Trophoblast cell (in vitro differentiated cells and primary cell): Measurements from ENCODE around the gene RABAC1. TPM values are rescaled to one million over a fixed set of nuclear protein-coding genes. Genes with fewer than 3 reads are reported as not detected.

Source experiments
- DNase-seq, 2 donors: peaks; one replicate each; pipeline ENCODE4 v3.0.0-alpha.2; 2016
- H2AFZ ChIP-seq: 2 replicates; pipeline ENCODE4 v1.6.1; 2013; ENCODE audit warnings: low read length, moderate library complexity, mild to moderate bottlenecking; ENCODE audit not compliant: insufficient read depth, poor library complexity
- H2AK5ac ChIP-seq: 2 replicates; pipeline ENCODE4 v1.6.1; 2013; ENCODE audit warnings: mild to moderate bottlenecking, low read length
- H2BK120ac ChIP-seq: 2 replicates; pipeline ENCODE4 v1.6.1; 2013; ENCODE audit warnings: low read length, mild to moderate bottlenecking, moderate library complexity; ENCODE audit not compliant: insufficient read depth, poor library complexity
- H2BK12ac ChIP-seq: 2 replicates; pipeline ENCODE4 v1.6.1; 2013; ENCODE audit warnings: mild to moderate bottlenecking, low read length, moderate library complexity
- H2BK5ac ChIP-seq: 2 replicates; pipeline ENCODE4 v1.6.1; 2013; ENCODE audit warnings: low read length, low read depth, moderate library complexity, mild to moderate bottlenecking; ENCODE audit not compliant: poor library complexity
- H3K14ac ChIP-seq: 2 replicates; pipeline ENCODE4 v1.6.1; 2013; ENCODE audit warnings: mild to moderate bottlenecking, low read length
- H3K18ac ChIP-seq: 2 replicates; pipeline ENCODE4 v1.6.1; 2013; ENCODE audit warnings: mild to moderate bottlenecking, low read length
- H3K23ac ChIP-seq: 2 replicates; pipeline ENCODE4 v1.6.1; 2013; ENCODE audit warnings: low read length
- H3K27ac ChIP-seq: 2 replicates; pipeline ENCODE4 v1.5.1; 2013; ENCODE audit warnings: low read depth, mild to moderate bottlenecking, inconsistent platforms, low read length, moderate library complexity
- H3K27me3 ChIP-seq: 2 replicates; pipeline ENCODE4 v1.6.1; 2013; ENCODE audit warnings: inconsistent platforms, mild to moderate bottlenecking, low read length, moderate library complexity; ENCODE audit not compliant: insufficient read depth
- H3K36me3 ChIP-seq, 2 experiments: 1 replicate in 1 of 2; 2 replicates in 1 of 2; pipeline ENCODE4 v1.6.1; 2013; ENCODE audit warnings: low read length in 2 of 2, mild to moderate bottlenecking in 2 of 2, moderate library complexity in 1 of 2; ENCODE audit not compliant: insufficient read depth in 2 of 2, control insufficient read depth in 1 of 2
- H3K4ac ChIP-seq: 2 replicates; pipeline ENCODE4 v1.6.1; 2013; ENCODE audit warnings: low read depth, mild to moderate bottlenecking, low read length, moderate library complexity
- H3K4me1 ChIP-seq, 2 experiments: 1 replicate in 1 of 2; 2 replicates in 1 of 2; pipeline ENCODE4 v1.6.1; 2013; ENCODE audit warnings: low read length in 2 of 2, mild to moderate bottlenecking in 2 of 2, moderate library complexity in 1 of 2; ENCODE audit not compliant: insufficient read depth in 2 of 2, control insufficient read depth in 1 of 2
- H3K4me2 ChIP-seq: 2 replicates; pipeline ENCODE4 v1.6.1; 2013; ENCODE audit warnings: inconsistent platforms, mild to moderate bottlenecking, low read length, moderate library complexity
- H3K4me3 ChIP-seq: 2 replicates; pipeline ENCODE4 v1.5.1; 2013; ENCODE audit warnings: mild to moderate bottlenecking, low read depth, low read length, inconsistent platforms
- H3K79me1 ChIP-seq: one replicate; pipeline ENCODE4 v1.6.1; 2013; ENCODE audit warnings: low read length
- H3K79me2 ChIP-seq: 2 replicates; pipeline ENCODE4 v1.6.1; 2013; ENCODE audit warnings: low read length, mild to moderate bottlenecking; ENCODE audit not compliant: control insufficient read depth, insufficient read depth, poor library complexity
- H3K9ac ChIP-seq: 2 replicates; pipeline ENCODE4 v1.6.1; 2013; ENCODE audit warnings: mild to moderate bottlenecking, low read length
- H3K9me3 ChIP-seq: 2 replicates; pipeline ENCODE4 v1.6.1; 2013; ENCODE audit warnings: low read depth, mild to moderate bottlenecking, control low read depth, inconsistent platforms, low read length; ENCODE audit not compliant: insufficient read depth
- H4K12ac ChIP-seq: 2 replicates; pipeline ENCODE4 v1.6.1; 2013; ENCODE audit warnings: low read depth, mild to moderate bottlenecking, low read length, moderate library complexity
- H4K8ac ChIP-seq: 2 replicates; pipeline ENCODE4 v1.6.1; 2013; ENCODE audit warnings: low read depth, mild to moderate bottlenecking, low read length, moderate library complexity
- H4K91ac ChIP-seq: one replicate; pipeline ENCODE4 v1.6.1; 2013; ENCODE audit warnings: low read depth, mild to moderate bottlenecking, low read length, moderate library complexity
- WGBS: extraction: QIAGEN DNeasy Blood & Tissue Kit; methylation state at CpG from one replicate; pipeline ENCODE4 v1.1.7; 2013; ENCODE audit warnings: missing lambda C conversion rate; ENCODE audit not compliant: insufficient read length, insufficient coverage; ENCODE audit errors: extremely low coverage; 5-methylcytosine and 5-hydroxymethylcytosine counted together
- polyA plus RNA-seq: library from polyadenylated mRNA; stranded (reverse); fragments of 200-250 nt; gene quantifications from 2 replicates; pipeline ENCODE4 v1.2.3, GENCODE V29; 2013

The RABAC1 gene, protein sequence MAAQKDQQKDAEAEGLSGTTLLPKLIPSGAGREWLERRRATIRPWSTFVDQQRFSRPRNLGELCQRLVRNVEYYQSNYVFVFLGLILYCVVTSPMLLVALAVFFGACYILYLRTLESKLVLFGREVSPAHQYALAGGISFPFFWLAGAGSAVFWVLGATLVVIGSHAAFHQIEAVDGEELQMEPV
- 169 and 176 TPM in 2 replicates for polyA plus RNA-seq

DNA sequence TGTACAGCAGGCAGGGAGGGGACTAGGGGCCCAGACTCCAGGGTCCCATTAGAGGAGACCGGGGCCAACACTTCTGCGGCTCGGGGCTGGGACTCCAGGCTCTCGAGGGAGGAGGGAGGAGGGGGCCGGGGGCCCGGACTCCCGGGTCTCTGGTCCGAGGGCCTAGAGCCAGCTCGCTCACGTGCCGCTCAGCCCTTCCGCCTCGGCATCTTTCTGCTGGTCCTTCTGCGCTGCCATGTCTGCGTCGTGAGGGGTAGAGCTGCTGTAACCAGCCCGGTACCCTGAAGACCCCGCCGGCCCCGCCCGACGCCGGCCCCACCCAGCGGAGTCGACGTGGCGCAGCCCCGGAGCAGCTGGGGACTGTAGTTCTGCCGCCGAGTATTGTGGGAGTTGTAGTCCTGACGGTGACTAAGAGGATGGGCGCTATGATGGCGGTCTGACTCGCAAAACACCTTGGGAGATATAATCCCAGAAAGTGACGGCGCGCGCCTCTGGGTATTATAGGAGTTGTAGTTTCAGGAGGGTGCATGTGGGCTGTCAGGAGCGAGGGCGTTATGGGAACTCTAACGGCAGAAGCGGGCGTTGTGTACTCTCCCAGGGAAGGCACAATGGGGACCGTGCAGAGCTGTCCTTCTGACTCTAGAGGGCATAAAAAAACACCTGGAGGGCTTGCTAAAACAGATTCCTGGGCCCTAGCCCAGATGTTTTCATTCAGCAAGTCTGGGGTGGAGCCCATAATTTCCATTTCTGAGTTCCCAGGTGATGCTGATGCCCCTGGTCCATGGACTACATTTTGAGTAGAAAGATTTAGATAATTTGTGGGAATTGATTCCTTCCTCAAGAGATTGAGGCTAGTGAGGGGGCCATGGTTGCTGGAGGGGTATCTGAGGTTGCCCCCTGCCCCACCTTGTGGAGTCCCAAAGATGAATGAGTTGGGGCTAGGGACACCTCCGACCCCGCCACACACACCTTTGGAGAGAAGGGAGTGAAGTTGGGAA, at the start of gene RABAC1:
RABAC1 (minus strand) TSS at position 266 of the 998 bp plus-strand sequence; CDS start at position 237, 29 bp downstream.
- Histone ChIP-seq H2AK5ac (peak within 1 kb of the TSS; percentile 89), H3K36me3 (peaks cover 10 to 15% of the 10 kb centered on the region in 2 experiments), H3K23ac (no peak within 1 kb of the TSS), H3K79me1 (peaks cover 8% of the 10 kb centered on the region), H3K4me3 (peak within 1 kb of the TSS; percentile 82), H3K9me3 (no peaks in the 10 kb centered on the region), H3K9ac (peak within 1 kb of the TSS; percentile 85), H3K18ac (peak within 1 kb of the TSS; percentile 89), H3K4me1 (peaks cover 6 to 12% of the 10 kb centered on the region in 2 experiments), H2AFZ (peak within 1 kb of the TSS; percentile 90), H3K79me2 (peaks cover 5% of the 10 kb centered on the region), H3K27me3 (no peaks in the 10 kb centered on the region), H2BK5ac (peak within 1 kb of the TSS; percentile 70), H3K4ac (peak within 1 kb of the TSS; percentile 84), H2BK12ac (peak within 1 kb of the TSS; percentile 23), H3K4me2 (peak within 1 kb of the TSS; percentile 88), H3K14ac (peak within 1 kb of the TSS; percentile 91), H4K91ac (peak within 1 kb of the TSS; percentile 85), H4K12ac (peak within 1 kb of the TSS; percentile 92), H3K27ac (peak within 1 kb of the TSS; percentile 62), H2BK120ac (peak within 1 kb of the TSS; percentile 67), H4K8ac (peak within 1 kb of the TSS; percentile 94)
- WGBS = no CpG with 5 or more reads among the region's 46 CpGs
- DNase-seq = peak; percentile 95 to 96

DNA sequence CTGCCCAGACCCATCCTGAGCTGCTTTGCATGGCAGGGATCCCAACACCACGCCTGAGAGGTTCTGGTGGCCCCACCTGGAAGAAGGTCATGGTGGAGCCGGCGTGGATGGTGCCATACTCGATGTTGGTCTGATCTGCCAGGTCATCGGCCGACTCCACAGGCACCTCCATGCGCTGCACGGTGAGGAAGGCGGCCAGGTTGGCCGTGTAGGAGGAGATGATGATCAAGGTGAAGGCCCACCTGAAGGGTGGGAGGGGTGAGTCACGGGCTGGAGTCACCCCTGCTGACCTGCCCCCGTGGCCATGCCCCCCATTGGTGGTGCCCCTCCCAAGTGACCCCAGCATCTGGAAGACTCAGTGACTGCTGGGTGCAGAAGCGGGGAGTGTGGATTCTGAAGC, 47.4 kb upstream of the RABAC1 start:
- Histone ChIP-seq H2BK12ac (no peak overlapping the region), H2BK120ac (no peak overlapping the region), H3K4me1 (no peaks in the 10 kb centered on the region), H2AFZ (no peak overlapping the region), H3K4ac (no peak overlapping the region), H3K79me2 (no peaks in the 10 kb centered on the region), H4K12ac (no peak overlapping the region), H3K18ac (no peak overlapping the region), H3K4me3 (no peak overlapping the region), H3K36me3 (no peaks in the 10 kb centered on the region), H3K9ac (no peak overlapping the region), H3K27ac (no peak overlapping the region), H2AK5ac (no peak overlapping the region), H4K8ac (no peak overlapping the region), H3K9me3 (peaks cover 2% of the 10 kb centered on the region), H3K23ac (no peak overlapping the region), H3K4me2 (no peak overlapping the region), H3K27me3 (peaks cover 1% of the 10 kb centered on the region), H2BK5ac (no peak overlapping the region), H3K79me1 (no peaks in the 10 kb centered on the region), H3K14ac (no peak overlapping the region), H4K91ac (no peak overlapping the region)
- no CpG with 5 or more reads among the region's 13 CpGs for WGBS
- DNase-seq = no peak

DNA sequence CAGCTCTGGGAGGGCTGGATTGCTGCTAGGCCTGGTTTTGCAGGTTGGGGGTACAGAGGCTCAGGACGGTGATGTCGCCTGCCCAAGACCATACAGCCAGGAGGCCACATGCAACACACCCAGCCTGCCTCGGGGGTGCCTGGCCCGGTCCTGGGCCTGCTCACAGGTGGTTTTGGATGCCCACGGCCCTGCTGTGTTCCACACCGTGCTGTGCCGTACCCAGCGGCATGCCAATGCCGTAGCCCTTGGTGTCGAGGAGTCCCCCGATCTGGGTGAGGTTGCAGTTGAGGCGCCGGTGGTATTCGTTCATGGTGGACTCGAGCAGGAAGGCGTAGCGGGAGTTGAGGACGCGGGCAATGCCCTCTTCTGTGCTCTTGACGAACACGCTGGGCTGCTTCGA, 46.4 kb upstream of the RABAC1 start:
- Histone ChIP-seq H4K8ac (no peak overlapping the region), H2BK12ac (no peak overlapping the region), H2AK5ac (no peak overlapping the region), H3K14ac (no peak overlapping the region), H3K27me3 (peaks cover 7% of the 10 kb centered on the region), H3K4me2 (no peak overlapping the region), H3K4me3 (no peak overlapping the region), H2BK120ac (no peak overlapping the region), H4K91ac (no peak overlapping the region), H3K18ac (no peak overlapping the region), H3K79me1 (no peaks in the 10 kb centered on the region), H3K4me1 (no peaks in the 10 kb centered on the region), H4K12ac (no peak overlapping the region), H3K4ac (no peak overlapping the region), H3K9me3 (peaks cover 3% of the 10 kb centered on the region), H3K79me2 (no peaks in the 10 kb centered on the region), H2BK5ac (no peak overlapping the region), H3K36me3 (no peaks in the 10 kb centered on the region), H3K23ac (no peak overlapping the region), H3K9ac (no peak overlapping the region), H2AFZ (no peak overlapping the region), H3K27ac (no peak overlapping the region)
- DNase-seq = no peak
- no CpG with 5 or more reads among the region's 22 CpGs for WGBS

DNA sequence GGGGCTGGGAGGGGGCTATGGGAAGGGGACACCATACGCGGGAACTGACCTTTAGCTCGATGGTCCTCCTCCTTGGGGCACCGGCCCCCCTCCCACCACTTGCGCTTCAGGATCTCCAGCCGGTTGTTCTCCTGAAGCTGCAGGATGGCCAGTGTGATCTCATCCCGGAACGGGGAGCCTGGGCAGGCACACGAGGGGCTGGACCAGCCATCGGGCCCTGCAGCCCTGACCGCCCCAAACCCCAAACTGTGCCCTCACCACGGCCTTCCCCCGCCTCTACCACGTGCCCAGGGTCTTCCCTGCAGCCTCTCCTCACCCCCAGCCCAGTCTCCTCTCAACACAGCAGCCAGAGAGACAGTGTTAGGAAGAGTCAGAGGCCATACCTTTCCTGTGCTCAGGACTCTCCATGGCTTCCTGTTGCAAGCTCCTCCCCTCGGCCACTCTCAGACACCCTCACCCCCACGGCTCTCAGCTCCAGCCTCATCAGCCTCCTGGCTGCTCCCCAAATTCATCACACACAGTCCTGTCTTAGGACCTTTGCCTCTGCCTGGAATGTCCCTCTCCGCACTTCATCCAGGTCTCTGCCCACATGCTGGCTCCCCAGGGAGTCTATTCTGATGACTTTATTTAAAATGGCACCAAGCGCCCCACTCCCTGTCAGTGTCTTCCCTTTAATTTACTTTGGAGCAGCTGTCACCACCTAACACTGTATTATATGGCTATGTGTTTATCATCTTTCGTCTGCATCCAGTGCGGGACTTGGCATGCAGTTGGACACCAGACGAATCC, 44.6 kb upstream of the RABAC1 start:
- H2BK5ac ChIP-seq = no peak overlapping the region
- H3K4ac ChIP-seq = no peak overlapping the region
- H4K8ac ChIP-seq = no peak overlapping the region
- no peak overlapping the region for H3K18ac ChIP-seq
- no peak overlapping the region for H3K9ac ChIP-seq
- H3K79me2 ChIP-seq = no peaks in the 10 kb centered on the region
- no peak overlapping the region for H3K14ac ChIP-seq
- no peaks in the 10 kb centered on the region for H3K4me1 ChIP-seq
- no peaks in the 10 kb centered on the region for H3K79me1 ChIP-seq
- H2AFZ ChIP-seq = no peak overlapping the region
- no peak overlapping the region for H3K4me2 ChIP-seq
- peaks cover 5% of the 10 kb centered on the region for H3K9me3 ChIP-seq
- H2BK120ac ChIP-seq = no peak overlapping the region
- H3K36me3 ChIP-seq = no peaks in the 10 kb centered on the region
- no peak overlapping the region for H2AK5ac ChIP-seq
- no peak overlapping the region for H4K12ac ChIP-seq
- no CpG with 5 or more reads among the region's 21 CpGs for WGBS
- H3K23ac ChIP-seq = no peak overlapping the region
- H3K27me3 ChIP-seq = peaks cover 24% of the 10 kb centered on the region
- no peak for DNase-seq
- H2BK12ac ChIP-seq = no peak overlapping the region
- H4K91ac ChIP-seq = no peak overlapping the region
- no peak overlapping the region for H3K4me3 ChIP-seq
- H3K27ac ChIP-seq = no peak overlapping the region
